HepG2 (cell line): ENCODE measurements around the gene VAT1L. TPM values are rescaled to one million over a fixed set of nuclear protein-coding genes. Genes with fewer than 3 reads are reported as not detected.

ENCODE experiments used
- ATAC-seq: fragments of 200-7000 bp; cut with Tn5 transposase; 3 replicates; pipeline ENCODE4 v1.9.1; 2020; ENCODE audit warnings: mild to moderate bottlenecking, moderate library complexity
- BruUV-seq: library from RNA; stranded (reverse); fragments of 400-500 nt; replicated peaks from 2 replicates; lab custom pipeline; 2021; lab: Mats Ljungman, UMichigan
- CTCF ChIA-PET: fragments of 300-600 bp; formaldehyde crosslinking; extraction: SDS; loops from one replicate; lab custom pipeline; 2021; ENCODE audit warnings: low total read pairs, inconsistent platforms, low intra/inter-chr PET ratio; lab: Yijun Ruan, JAX
- POLR2A ChIA-PET: fragments of 350-600 bp; sonication (Branson Sonifier 250); formaldehyde crosslinking; loops from one replicate; lab custom pipeline; 2020; ENCODE audit warnings: antibody characterized with exemption, inconsistent platforms; lab: Yijun Ruan, JAX
- DNase-seq: peaks from one replicate; pipeline ENCODE4 v3.0.0-alpha.2; 2015; ENCODE audit warnings: low spot score
- FAIRE-seq: peaks from 3 replicates; lab custom pipeline; 2011; peaks lifted over from hg19 to GRCh38; lab: Jason Lieb, UNC
- H2AFZ ChIP-seq: one replicate; pipeline ENCODE4 v1.6.1; 2011; ENCODE audit warnings: low read length, inconsistent platforms
- H3K27ac ChIP-seq: fragments of 300-600 bp; 3 replicates; pipeline ENCODE4 v1.8.0; 2011; ENCODE audit warnings: mixed run types, mild to moderate bottlenecking, mixed read lengths, low read length, inconsistent platforms; ENCODE audit not compliant: insufficient read depth; ENCODE audit errors: extremely low read length
- H3K27me3 ChIP-seq, 2 experiments: fragments of 200-600 bp in 1 of 2; 2 replicates in 1 of 2; 3 replicates in 1 of 2; pipeline versions ENCODE4 v1.6.0 to v1.8.0; 2011; ENCODE audit warnings: low read length in 2 of 2, mild to moderate bottlenecking in 2 of 2, moderate library complexity in 2 of 2, inconsistent platforms in 1 of 2; ENCODE audit not compliant: insufficient read depth in 2 of 2, control insufficient read depth in 1 of 2
- H3K36me3 ChIP-seq, 2 experiments: fragments of 200-600 bp in 1 of 2; replicated peaks in 1 of 2; 2 replicates in 1 of 2; 3 replicates in 1 of 2; pipeline versions ENCODE4 v1.5.1 to v1.8.0; 2011; ENCODE audit warnings: low read length in 2 of 2, inconsistent platforms in 1 of 2; ENCODE audit not compliant: insufficient read depth in 2 of 2, control insufficient read depth in 1 of 2
- H3K4me1 ChIP-seq: 2 replicates; pipeline ENCODE4 v1.5.1; 2012; ENCODE audit warnings: low read length, inconsistent platforms; ENCODE audit not compliant: insufficient read depth
- H3K4me2 ChIP-seq: 2 replicates; pipeline ENCODE4 v1.6.0; 2011; ENCODE audit warnings: low read depth, low read length, inconsistent platforms
- H3K4me3 ChIP-seq, 3 experiments: fragments of 200-600 bp in 1 of 3; sonication (generic), shearing (Covaris generic) in 1 of 3; replicated peaks in 1 of 3; 2 replicates each; pipeline ENCODE4 v1.5.1; 2011 to 2016; ENCODE audit warnings: low read length in 3 of 3, inconsistent platforms in 2 of 3, low read depth in 2 of 3, mild to moderate bottlenecking in 2 of 3, control low read depth in 1 of 3, mixed read lengths in 1 of 3; ENCODE audit not compliant: insufficient read depth in 1 of 3
- H3K79me2 ChIP-seq: one replicate; pipeline ENCODE4 v1.6.1; 2011; ENCODE audit warnings: low read length, inconsistent platforms; ENCODE audit not compliant: insufficient read depth
- H3K9ac ChIP-seq: 2 replicates; pipeline ENCODE4 v1.6.0; 2011; ENCODE audit warnings: mild to moderate bottlenecking, low read depth, low read length, inconsistent platforms; ENCODE audit not compliant: insufficient read depth
- H3K9me3 ChIP-seq: 2 replicates; pipeline ENCODE4 v1.5.1; 2012; ENCODE audit warnings: mild to moderate bottlenecking, low read length
- H4K20me1 ChIP-seq: 2 replicates; pipeline ENCODE4 v1.6.0; 2011; ENCODE audit warnings: inconsistent platforms, mild to moderate bottlenecking, low read length, moderate library complexity; ENCODE audit not compliant: insufficient read depth
- FOSL2 ChIP-seq: sonication (generic); formaldehyde crosslinking; IDR thresholded peaks from 2 replicates; pipeline ENCODE4 v1.4.0; 2020; ENCODE audit warnings: missing genetic modification reagents
- PRMT3 ChIP-seq: sonication (generic); formaldehyde crosslinking; IDR thresholded peaks from 2 replicates; pipeline ENCODE4 v1.8.1; 2022; ENCODE audit warnings: low read depth, mild to moderate bottlenecking, moderate library complexity, missing genetic modification reagents, borderline replicate concordance
- RFXANK ChIP-seq: IDR thresholded peaks from 2 replicates; pipeline ENCODE4 v1.6.1; 2016
- TEAD3 ChIP-seq: optimal IDR thresholded peaks from 2 replicates; pipeline ENCODE3; 2016; ENCODE audit warnings: borderline replicate concordance
- U2AF2 ChIP-seq: fragments of 200-400 bp; formaldehyde crosslinking; IDR thresholded peaks from 2 replicates; pipeline ENCODE4 v1.6.1; 2017; ENCODE audit warnings: low read depth, mild to moderate bottlenecking, low read length
- ZNF329 ChIP-seq: sonication (generic); formaldehyde crosslinking; IDR thresholded peaks from 2 replicates; pipeline ENCODE4 v1.9.0; 2021; ENCODE audit warnings: low read depth, mild to moderate bottlenecking, missing genetic modification reagents
- WGBS: methylation state at CpG from one replicate; pipeline ENCODE4 v1.1.6; 2017; ENCODE audit warnings: low lambda C conversion rate; 5-methylcytosine and 5-hydroxymethylcytosine counted together
- in situ Hi-C: cut with HindIII; loops from 2 replicates; pipeline ENCODE4 v1.10.0; 2017; ENCODE audit warnings: low pct_unique_long_range_greater_than_20kb; ENCODE audit not compliant: extremely low pct_ligation_motif_present
- intact Hi-C: fragments of 100-400 bp; cut with micrococcal nuclease; formaldehyde crosslinking; loops from one replicate; pipeline ENCODE4 v1.10.0; 2022; ENCODE audit not compliant: unreplicated experiment
- polyA plus RNA-seq, 8 experiments: library from polyadenylated mRNA; depleted of rRNA in 3 of 8; stranded (reverse) in 7 of 8; unstranded in 1 of 8; fragments of >200 nt; fragmentation: Illumina TruSeq in 4 of 8; extraction: Trizol in 4 of 8; gene quantifications; 2 replicates each; pipeline versions ENCODE4 v1.2.1 to v1.2.3, GENCODE V29; 2011 to 2016; ENCODE audit warnings: low read depth in 4 of 8, missing spikeins in 1 of 8, mixed read lengths in 1 of 8; ENCODE audit not compliant: insufficient read depth in 1 of 8
- total RNA-seq, 5 experiments: library from RNA; depleted of rRNA; stranded (reverse); fragments of >200 nt; fragmentation: Illumina TruSeq; extraction: Trizol; gene quantifications; 2 replicates each; pipeline ENCODE4 v1.2.3, GENCODE V29; 2016; ENCODE audit warnings: low read depth in 1 of 5
- TF ChIP-seq, protein P1 (sequence below): sonication (generic); formaldehyde crosslinking; IDR thresholded peaks from 2 replicates; pipeline ENCODE4 v1.5.1; 2020; ENCODE audit warnings: mild to moderate bottlenecking, missing genetic modification reagents, borderline replicate concordance

Gene VAT1L
- total and polyA plus RNA-seq, 2 of the 13 experiments (the other 11 are each of a cell fraction or from before 2014, with no cell fraction given), result not detected

GRCh38 chr16:77833921-77834634 is 45.7 kb downstream of the VAT1L start:
- CTCF ChIA-PET, result no interaction called here
- no peaks in the 10 kb centered on the region for H3K9me3 ChIP-seq
- BruUV-seq, result no TSS peak
- peaks cover 0 to 10% of the 10 kb centered on the region in 2 experiments; a peak in 2 of 5 replicates for H3K27me3 ChIP-seq
- DNase-seq, result no peak
- H3K4me2 ChIP-seq, result no peak overlapping the region
- H3K4me3 ChIP-seq, result no peak overlapping the region
- H4K20me1 ChIP-seq, result no peaks in the 10 kb centered on the region
- H3K27ac ChIP-seq, result no peak overlapping the region
- intact Hi-C loops, result no loop called here
- WGBS, result 22% methylated on average over 10 of the region's 10 CpGs
- no peaks in the 10 kb centered on the region for H3K36me3 ChIP-seq
- in situ Hi-C loops, result no loop called here
- FAIRE-seq, result no peak
- H3K9ac ChIP-seq, result no peak overlapping the region
- TF ChIP-seq FOSL2, result 0 out of 2 replicates have a peak, but pooled peaks have one; percentile 27
- TF ChIP-seq TEAD3 (CRISPR knock-in tag), result no peak
- TF ChIP-seq, all 625 proteins: peak for 1
- POLR2A ChIA-PET, result no interaction called here
- no peaks in the 10 kb centered on the region for H3K4me1 ChIP-seq
- H3K79me2 ChIP-seq, result no peaks in the 10 kb centered on the region
- no peak overlapping the region for H2AFZ ChIP-seq
- ATAC-seq, result no peak

DNA sequence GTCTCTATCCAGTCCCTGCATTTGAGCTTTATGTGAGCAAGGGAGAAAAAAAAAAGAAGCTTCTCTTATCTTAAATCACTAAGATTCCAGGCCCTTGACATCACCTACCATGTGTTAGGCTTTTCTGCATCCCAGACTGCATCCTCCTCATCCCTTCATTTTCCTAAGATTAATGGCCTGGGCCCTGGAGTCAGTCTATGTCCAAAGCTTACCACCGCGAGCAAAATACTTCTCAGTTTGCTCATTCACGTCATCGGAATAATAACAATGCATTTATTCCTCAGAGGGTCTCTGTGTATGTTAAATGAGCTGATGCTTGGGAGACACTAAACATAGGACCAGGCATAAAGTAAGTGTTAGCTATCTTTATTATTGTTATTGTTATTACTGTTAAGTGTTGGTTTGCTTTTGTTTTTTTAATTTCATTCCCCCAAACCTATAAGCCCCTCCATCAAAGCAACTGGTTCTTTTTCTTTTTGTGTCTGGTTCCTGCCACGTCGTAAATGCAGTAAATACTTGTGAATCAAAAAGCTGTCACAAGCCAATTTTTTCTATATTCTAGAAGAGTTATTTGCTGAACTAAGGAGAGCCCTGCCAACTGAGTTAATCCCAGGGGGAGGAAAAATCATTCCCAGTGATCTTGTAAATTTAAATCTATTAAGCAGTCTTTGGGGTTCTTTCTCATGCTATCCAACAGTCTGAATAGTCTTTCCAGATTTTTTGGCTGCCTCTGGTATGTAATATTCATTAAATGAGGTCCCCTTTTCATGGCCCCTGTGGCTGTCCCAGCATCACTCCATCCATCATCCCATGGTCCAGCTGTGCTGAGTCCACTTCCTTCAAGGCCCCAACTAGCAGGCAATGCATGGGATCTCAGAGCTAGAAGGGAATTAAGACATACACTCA is 46.5 kb downstream of the VAT1L start:
- ATAC-seq, result no peak

More for the DNA sequence above, 46.5 kb downstream of the VAT1L start:
- ChIA-PET CTCF (no interaction called here), POLR2A (no interaction called here)
- 49% methylated on average over 6 of the region's 6 CpGs for WGBS
- Histone ChIP-seq H3K36me3 (no peaks in the 10 kb centered on the region), H3K4me3 (no peak overlapping the region), H3K4me1 (no peaks in the 10 kb centered on the region), H4K20me1 (no peaks in the 10 kb centered on the region), H3K79me2 (no peaks in the 10 kb centered on the region), H3K4me2 (no peak overlapping the region), H3K9ac (no peak overlapping the region), H3K27ac (no peak overlapping the region), H3K27me3 (peaks cover 0 to 6% of the 10 kb centered on the region in 2 experiments; a peak in 2 of 5 replicates), H2AFZ (no peak overlapping the region), H3K9me3 (no peaks in the 10 kb centered on the region)
- no peak for DNase-seq
- FAIRE-seq, result no peak
- intact Hi-C loops (no loop called here), in situ Hi-C loops (no loop called here)
- BruUV-seq, result no TSS peak
- TF ChIP-seq ZNF329 (CRISPR knock-in tag) (no peak), U2AF2 (no peak), RFXANK (CRISPR knock-in tag) (no peak), PRMT3 (no peak)
- TF ChIP-seq, protein P1, sequence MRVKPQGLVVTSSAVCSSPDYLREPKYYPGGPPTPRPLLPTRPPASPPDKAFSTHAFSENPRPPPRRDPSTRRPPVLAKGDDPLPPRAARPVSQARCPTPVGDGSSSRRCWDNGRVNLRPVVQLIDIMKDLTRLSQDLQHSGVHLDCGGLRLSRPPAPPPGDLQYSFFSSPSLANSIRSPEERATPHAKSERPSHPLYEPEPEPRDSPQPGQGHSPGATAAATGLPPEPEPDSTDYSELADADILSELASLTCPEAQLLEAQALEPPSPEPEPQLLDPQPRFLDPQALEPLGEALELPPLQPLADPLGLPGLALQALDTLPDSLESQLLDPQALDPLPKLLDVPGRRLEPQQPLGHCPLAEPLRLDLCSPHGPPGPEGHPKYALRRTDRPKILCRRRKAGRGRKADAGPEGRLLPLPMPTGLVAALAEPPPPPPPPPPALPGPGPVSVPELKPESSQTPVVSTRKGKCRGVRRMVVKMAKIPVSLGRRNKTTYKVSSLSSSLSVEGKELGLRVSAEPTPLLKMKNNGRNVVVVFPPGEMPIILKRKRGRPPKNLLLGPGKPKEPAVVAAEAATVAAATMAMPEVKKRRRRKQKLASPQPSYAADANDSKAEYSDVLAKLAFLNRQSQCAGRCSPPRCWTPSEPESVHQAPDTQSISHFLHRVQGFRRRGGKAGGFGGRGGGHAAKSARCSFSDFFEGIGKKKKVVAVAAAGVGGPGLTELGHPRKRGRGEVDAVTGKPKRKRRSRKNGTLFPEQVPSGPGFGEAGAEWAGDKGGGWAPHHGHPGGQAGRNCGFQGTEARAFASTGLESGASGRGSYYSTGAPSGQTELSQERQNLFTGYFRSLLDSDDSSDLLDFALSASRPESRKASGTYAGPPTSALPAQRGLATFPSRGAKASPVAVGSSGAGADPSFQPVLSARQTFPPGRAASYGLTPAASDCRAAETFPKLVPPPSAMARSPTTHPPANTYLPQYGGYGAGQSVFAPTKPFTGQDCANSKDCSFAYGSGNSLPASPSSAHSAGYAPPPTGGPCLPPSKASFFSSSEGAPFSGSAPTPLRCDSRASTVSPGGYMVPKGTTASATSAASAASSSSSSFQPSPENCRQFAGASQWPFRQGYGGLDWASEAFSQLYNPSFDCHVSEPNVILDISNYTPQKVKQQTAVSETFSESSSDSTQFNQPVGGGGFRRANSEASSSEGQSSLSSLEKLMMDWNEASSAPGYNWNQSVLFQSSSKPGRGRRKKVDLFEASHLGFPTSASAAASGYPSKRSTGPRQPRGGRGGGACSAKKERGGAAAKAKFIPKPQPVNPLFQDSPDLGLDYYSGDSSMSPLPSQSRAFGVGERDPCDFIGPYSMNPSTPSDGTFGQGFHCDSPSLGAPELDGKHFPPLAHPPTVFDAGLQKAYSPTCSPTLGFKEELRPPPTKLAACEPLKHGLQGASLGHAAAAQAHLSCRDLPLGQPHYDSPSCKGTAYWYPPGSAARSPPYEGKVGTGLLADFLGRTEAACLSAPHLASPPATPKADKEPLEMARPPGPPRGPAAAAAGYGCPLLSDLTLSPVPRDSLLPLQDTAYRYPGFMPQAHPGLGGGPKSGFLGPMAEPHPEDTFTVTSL (CRISPR knock-in tag), result no peak
